ENCODE measurements around the gene ACSS2. TPM values are rescaled to one million over a fixed set of nuclear protein-coding genes. Genes with fewer than 3 reads are reported as not detected.

Gene ACSS2
- total RNA-seq, 1 donor from 2014 or later = 18.7 TPM

- H3K27ac ChIP-seq (ENCODE audit: low read depth, low read length) = no peak overlapping the region
- no peaks in the 10 kb centered on the region for H3K27me3 ChIP-seq (ENCODE audit: insufficient read depth, low read length)
- H3K4me3 ChIP-seq (ENCODE audit: insufficient read depth, low read depth, low read length) = no peak overlapping the region
- Mint-ChIP-seq H3K36me3 (ENCODE audit: low read depth, unreplicated experiment) (no peaks in the 10 kb centered on the region), H3K4me3 (ENCODE audit: unreplicated experiment) (no peak overlapping the region), H3K27me3 (ENCODE audit: low read depth, unreplicated experiment) (peaks cover 14% of the 10 kb centered on the region), H3K27ac (ENCODE audit: unreplicated experiment) (no peak overlapping the region), H3K9me3 (ENCODE audit: unreplicated experiment) (peaks cover 1% of the 10 kb centered on the region), H3K4me1 (ENCODE audit: low read depth, unreplicated experiment) (no peaks in the 10 kb centered on the region)
- H3K9me3 ChIP-seq (ENCODE audit: insufficient read depth, low read depth, low read length) = no peaks in the 10 kb centered on the region
- H3K36me3 ChIP-seq (ENCODE audit: insufficient read depth, low read length) = no peaks in the 10 kb centered on the region
- H3K4me2 ChIP-seq (ENCODE audit: low read length) = no peak overlapping the region
- H4K20me1 ChIP-seq (ENCODE audit: insufficient read depth, low read length) = no peaks in the 10 kb centered on the region
- H2AFZ ChIP-seq (ENCODE audit: low read depth, low read length) = no peak overlapping the region
- TF ChIP-seq CTCF (IDR thresholded peaks at IDR 0.05; ENCODE audit: insufficient read depth, low read depth, low read length) (no peak), EZH2 (IDR thresholded peaks at IDR 0.05; ENCODE audit: insufficient read depth, low read length) (no peak)
- FAIRE-seq (no peak), DNase-seq (ENCODE audit: low read depth) (no peak)
- H3K4me1 ChIP-seq (ENCODE audit: insufficient read depth, low read length) = no peaks in the 10 kb centered on the region
- H3K9ac ChIP-seq (ENCODE audit: low read length) = no peak overlapping the region
- no peaks in the 10 kb centered on the region for H3K79me2 ChIP-seq (ENCODE audit: insufficient read depth, low read length)
Measured at GRCh38 chr20:34965051-34965450, 88.6 kb downstream of the ACSS2 start.

GRCh38 chr20:34967421-34967820, 91.0 kb downstream of the ACSS2 start:
- no peaks in the 10 kb centered on the region for H3K79me2 ChIP-seq (ENCODE audit: insufficient read depth, low read length)
- FAIRE-seq = no peak
- no peak overlapping the region for H3K27ac ChIP-seq (ENCODE audit: low read depth, low read length)
- no peaks in the 10 kb centered on the region for H3K27me3 ChIP-seq (ENCODE audit: insufficient read depth, low read length)
- H3K27me3 Mint-ChIP-seq (ENCODE audit: low read depth, unreplicated experiment) = peaks cover 19% of the 10 kb centered on the region
- no peaks in the 10 kb centered on the region for H3K9me3 ChIP-seq (ENCODE audit: insufficient read depth, low read depth, low read length)
- H3K4me1 Mint-ChIP-seq (ENCODE audit: low read depth, unreplicated experiment) = no peaks in the 10 kb centered on the region
- H3K36me3 ChIP-seq (ENCODE audit: insufficient read depth, low read length) = no peaks in the 10 kb centered on the region
- no peak overlapping the region for H3K9ac ChIP-seq (ENCODE audit: low read length)
- H3K4me1 ChIP-seq (ENCODE audit: insufficient read depth, low read length) = no peaks in the 10 kb centered on the region
- no peaks in the 10 kb centered on the region for H4K20me1 ChIP-seq (ENCODE audit: insufficient read depth, low read length)
- no peak overlapping the region for H3K4me3 Mint-ChIP-seq (ENCODE audit: unreplicated experiment)
- H3K4me2 ChIP-seq (ENCODE audit: low read length) = no peak overlapping the region
- no peak overlapping the region for H3K4me3 ChIP-seq (ENCODE audit: insufficient read depth, low read depth, low read length)
- H3K36me3 Mint-ChIP-seq (ENCODE audit: low read depth, unreplicated experiment) = no peaks in the 10 kb centered on the region
- H3K27ac Mint-ChIP-seq (ENCODE audit: unreplicated experiment) = no peak overlapping the region
- TF ChIP-seq EZH2 (IDR thresholded peaks at IDR 0.05; ENCODE audit: insufficient read depth, low read length) = no peak
- no peak for TF ChIP-seq CTCF (IDR thresholded peaks at IDR 0.05; ENCODE audit: insufficient read depth, low read depth, low read length)
- no peak for DNase-seq (ENCODE audit: low read depth)
- peaks cover 5% of the 10 kb centered on the region for H3K9me3 Mint-ChIP-seq (ENCODE audit: unreplicated experiment)
- H2AFZ ChIP-seq (ENCODE audit: low read depth, low read length) = no peak overlapping the region

- Histone ChIP-seq H3K4me2 (ENCODE audit: low read length) (no peak overlapping the region), H3K4me3 (ENCODE audit: insufficient read depth, low read depth, low read length) (no peak overlapping the region), H3K36me3 (ENCODE audit: insufficient read depth, low read length) (no peaks in the 10 kb centered on the region), H3K9ac (ENCODE audit: low read length) (no peak overlapping the region), H3K27me3 (ENCODE audit: insufficient read depth, low read length) (no peaks in the 10 kb centered on the region), H3K9me3 (ENCODE audit: insufficient read depth, low read depth, low read length) (no peaks in the 10 kb centered on the region), H4K20me1 (ENCODE audit: insufficient read depth, low read length) (no peaks in the 10 kb centered on the region), H3K27ac (ENCODE audit: low read depth, low read length) (no peak overlapping the region), H3K4me1 (ENCODE audit: insufficient read depth, low read length) (no peaks in the 10 kb centered on the region), H3K79me2 (ENCODE audit: insufficient read depth, low read length) (no peaks in the 10 kb centered on the region), H2AFZ (ENCODE audit: low read depth, low read length) (no peak overlapping the region)
- Mint-ChIP-seq H3K27ac (ENCODE audit: unreplicated experiment) (no peak overlapping the region), H3K27me3 (ENCODE audit: low read depth, unreplicated experiment) (peaks cover 23% of the 10 kb centered on the region), H3K9me3 (ENCODE audit: unreplicated experiment) (peaks cover 5% of the 10 kb centered on the region), H3K4me3 (ENCODE audit: unreplicated experiment) (no peak overlapping the region), H3K36me3 (ENCODE audit: low read depth, unreplicated experiment) (no peaks in the 10 kb centered on the region), H3K4me1 (ENCODE audit: low read depth, unreplicated experiment) (no peaks in the 10 kb centered on the region)
- DNase-seq (ENCODE audit: low read depth) = no peak
- TF ChIP-seq EZH2 (IDR thresholded peaks at IDR 0.05; ENCODE audit: insufficient read depth, low read length) (no peak), CTCF (IDR thresholded peaks at IDR 0.05; ENCODE audit: insufficient read depth, low read depth, low read length) (no peak)
- FAIRE-seq = no peak
Measured at GRCh38 chr20:34968042-34968775, 91.8 kb downstream of the ACSS2 start.
